22Rv1 (cell line): ENCODE data around the gene ACD.

Experiments used
- H3K27ac ChIP-seq: fragments of 450-650 bp; 2 replicates; pipeline ENCODE4 v1.5.1; 2017
- CTCF ChIP-seq: fragments of 450-650 bp; IDR thresholded peaks from 2 replicates; pipeline ENCODE4 v1.5.1; 2017; ENCODE audit warnings: mild to moderate bottlenecking
- ZFX ChIP-seq: fragments of 450-650 bp; IDR thresholded peaks from 2 replicates; pipeline ENCODE4 v1.6.1; 2017; ENCODE audit warnings: antibody characterized with exemption, borderline replicate concordance

The ACD gene

DNA sequence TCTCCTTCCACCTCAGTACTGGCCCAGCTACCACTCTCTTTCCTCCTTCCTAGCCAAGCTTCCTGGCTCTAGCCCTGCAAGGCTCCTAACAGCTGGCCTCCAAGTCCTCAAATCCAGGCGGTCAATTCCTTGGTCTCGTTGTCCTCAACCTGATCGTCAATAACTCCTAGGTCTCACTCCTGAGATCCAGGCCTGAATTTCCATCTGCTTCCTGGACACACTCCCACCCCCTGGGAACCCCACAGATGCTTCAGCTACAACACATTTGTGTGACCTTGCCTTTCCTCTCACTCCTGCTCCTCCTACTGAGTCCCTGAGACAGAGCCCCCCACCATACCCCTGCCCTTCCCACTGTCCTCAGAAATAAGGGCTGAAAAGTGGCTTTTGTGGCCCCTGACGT, 4.2 kb upstream of the ACD start:
- TF ChIP-seq ZFX (no peak), CTCF (no peak)
- 0 out of 2 replicates have a peak overlapping the region, but pooled peaks have one; percentile 18 for H3K27ac ChIP-seq

GRCh38 chr16:67663877-67664222, 3.8 kb upstream of the ACD start:
- TF ChIP-seq ZFX (no peak), CTCF (peak; percentile 5; the same call in 1 of the 2 replicates)
- H3K27ac ChIP-seq = 0 out of 2 replicates have a peak overlapping the region, but pooled peaks have one; percentile 93

DNA sequence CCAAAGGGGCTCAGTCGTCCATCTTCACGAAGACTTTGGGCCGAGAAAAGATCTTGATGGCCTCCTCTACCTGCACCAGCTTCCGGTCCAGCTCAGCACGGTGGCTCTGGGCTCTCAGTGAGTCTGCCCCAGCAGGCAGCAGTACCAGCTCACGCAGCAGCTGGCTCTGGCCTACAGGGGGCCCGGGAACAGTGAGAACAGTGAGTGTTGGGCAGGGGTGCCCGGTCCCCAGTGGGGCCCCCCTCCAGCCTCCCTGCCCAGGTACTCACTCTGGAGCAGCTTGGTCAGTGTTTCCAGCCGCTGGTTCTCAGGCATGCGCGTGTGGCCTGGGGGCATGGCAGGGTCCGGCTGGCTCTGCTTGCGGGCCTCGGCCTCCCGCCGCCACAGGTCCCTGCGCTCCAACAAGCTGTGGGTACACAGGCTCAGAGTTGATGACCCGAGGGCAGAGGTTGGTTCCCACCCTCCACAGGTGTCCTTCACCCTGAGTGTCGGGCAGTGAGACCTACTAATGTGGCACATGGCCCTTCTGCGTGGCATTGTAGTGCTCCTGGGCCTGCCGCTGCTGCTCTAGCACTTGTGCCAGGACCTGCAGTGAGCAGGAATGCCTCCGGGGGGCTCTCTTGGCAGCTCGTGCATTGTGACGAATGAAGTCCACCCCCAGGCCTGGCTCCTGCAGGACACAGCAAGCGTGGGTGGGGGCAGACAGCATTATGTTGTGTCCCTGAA, 3.3 kb upstream of the ACD start:
- H3K27ac ChIP-seq = peak overlapping the region; percentile 93; the same call in 1 of the 2 replicates
- peak; percentile 43 for TF ChIP-seq CTCF
- TF ChIP-seq ZFX = no peak

DNA sequence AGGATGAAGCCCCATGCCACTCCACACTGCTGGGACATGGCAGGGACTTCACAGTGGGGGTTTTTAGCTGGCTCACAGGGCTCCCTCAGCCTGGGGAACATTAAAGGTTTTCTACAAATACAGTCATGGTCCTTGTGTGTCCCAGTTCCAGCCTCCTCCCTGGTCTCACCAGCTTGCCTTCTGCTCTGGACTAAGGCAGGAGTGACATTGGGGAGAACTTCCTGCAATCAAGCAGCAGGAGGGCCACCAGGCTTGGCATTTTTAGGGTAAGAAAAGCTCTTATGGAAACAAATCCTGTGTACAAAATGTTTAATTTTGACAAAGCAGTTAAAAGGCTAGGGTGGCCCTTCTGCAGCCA, 2.6 kb upstream of the ACD start:
- TF ChIP-seq ZFX = no peak
- no peak for TF ChIP-seq CTCF
- peak overlapping the region; percentile 93 for H3K27ac ChIP-seq

DNA sequence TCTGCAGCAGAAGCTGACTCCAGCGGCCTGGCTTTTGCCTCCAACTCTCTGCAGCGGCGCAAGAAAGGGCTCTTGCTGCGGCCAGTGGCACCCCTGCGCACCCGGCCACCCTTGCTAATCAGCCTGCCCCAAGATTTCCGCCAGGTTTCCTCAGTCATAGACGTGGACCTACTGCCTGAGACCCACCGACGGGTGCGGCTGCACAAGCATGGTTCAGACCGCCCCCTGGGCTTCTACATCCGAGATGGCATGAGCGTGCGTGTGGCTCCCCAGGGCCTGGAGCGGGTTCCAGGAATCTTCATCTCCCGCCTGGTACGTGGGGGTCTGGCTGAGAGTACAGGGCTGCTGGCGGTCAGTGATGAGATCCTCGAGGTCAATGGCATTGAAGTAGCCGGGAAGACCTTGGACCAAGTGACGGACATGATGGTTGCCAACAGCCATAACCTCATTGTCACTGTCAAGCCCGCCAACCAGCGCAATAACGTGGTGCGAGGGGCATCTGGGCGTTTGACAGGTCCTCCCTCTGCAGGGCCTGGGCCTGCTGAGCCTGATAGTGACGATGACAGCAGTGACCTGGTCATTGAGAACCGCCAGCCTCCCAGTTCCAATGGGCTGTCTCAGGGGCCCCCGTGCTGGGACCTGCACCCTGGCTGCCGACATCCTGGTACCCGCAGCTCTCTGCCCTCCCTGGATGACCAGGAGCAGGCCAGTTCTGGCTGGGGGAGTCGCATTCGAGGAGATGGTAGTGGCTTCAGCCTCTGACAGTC, 2.0 kb upstream of the ACD start:
- peak overlapping the region; percentile 93 for H3K27ac ChIP-seq
- TF ChIP-seq ZFX (no peak), CTCF (no peak)

GRCh38 chr16:67661101-67661761, 1.2 kb upstream of the ACD start:
- TF ChIP-seq ZFX (no peak), CTCF (no peak)
- peak overlapping the region; percentile 93 for H3K27ac ChIP-seq
